ENCODE measurements around the gene DVL1. TPM values are rescaled to one million over a fixed set of nuclear protein-coding genes. Genes with fewer than 3 reads are reported as not detected.
A peak's percentile ranks its signal among the peaks of the same experiment; 100 is the strongest.

DVL1 gene
- total and polyA plus RNA-seq, 2 of the 13 experiments (the other 11 are each of a cell fraction or from before 2014, with no cell fraction given): 30.8 to 60.4 TPM

- peak; percentile 32 for TF ChIP-seq UBTF (CRISPR knock-in tag; IDR thresholded peaks at IDR 0.05)
- TF ChIP-seq, protein P1, sequence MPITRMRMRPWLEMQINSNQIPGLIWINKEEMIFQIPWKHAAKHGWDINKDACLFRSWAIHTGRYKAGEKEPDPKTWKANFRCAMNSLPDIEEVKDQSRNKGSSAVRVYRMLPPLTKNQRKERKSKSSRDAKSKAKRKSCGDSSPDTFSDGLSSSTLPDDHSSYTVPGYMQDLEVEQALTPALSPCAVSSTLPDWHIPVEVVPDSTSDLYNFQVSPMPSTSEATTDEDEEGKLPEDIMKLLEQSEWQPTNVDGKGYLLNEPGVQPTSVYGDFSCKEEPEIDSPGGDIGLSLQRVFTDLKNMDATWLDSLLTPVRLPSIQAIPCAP (CRISPR knock-in tag; IDR thresholded peaks at IDR 0.05; ENCODE audit: low read depth): no peak
- peak; percentile 58; the same call in 1 of the 2 replicates for TF ChIP-seq ZNF724P (CRISPR knock-in tag; IDR thresholded peaks at IDR 0.05; ENCODE audit: borderline replicate concordance)
- TF ChIP-seq AHR (CRISPR knock-in tag; IDR thresholded peaks at IDR 0.05): no peak; the same call in 1 of the 2 replicates
- TF ChIP-seq, protein P2, sequence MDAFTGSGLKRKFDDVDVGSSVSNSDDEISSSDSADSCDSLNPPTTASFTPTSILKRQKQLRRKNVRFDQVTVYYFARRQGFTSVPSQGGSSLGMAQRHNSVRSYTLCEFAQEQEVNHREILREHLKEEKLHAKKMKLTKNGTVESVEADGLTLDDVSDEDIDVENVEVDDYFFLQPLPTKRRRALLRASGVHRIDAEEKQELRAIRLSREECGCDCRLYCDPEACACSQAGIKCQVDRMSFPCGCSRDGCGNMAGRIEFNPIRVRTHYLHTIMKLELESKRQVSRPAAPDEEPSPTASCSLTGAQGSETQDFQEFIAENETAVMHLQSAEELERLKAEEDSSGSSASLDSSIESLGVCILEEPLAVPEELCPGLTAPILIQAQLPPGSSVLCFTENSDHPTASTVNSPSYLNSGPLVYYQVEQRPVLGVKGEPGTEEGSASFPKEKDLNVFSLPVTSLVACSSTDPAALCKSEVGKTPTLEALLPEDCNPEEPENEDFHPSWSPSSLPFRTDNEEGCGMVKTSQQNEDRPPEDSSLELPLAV (CRISPR knock-in tag; conservative IDR thresholded peaks at IDR 0.05; ENCODE audit: low read depth): 0 out of 2 replicates have a peak, but pooled peaks have one; percentile 17
- TF ChIP-seq, protein P3, sequence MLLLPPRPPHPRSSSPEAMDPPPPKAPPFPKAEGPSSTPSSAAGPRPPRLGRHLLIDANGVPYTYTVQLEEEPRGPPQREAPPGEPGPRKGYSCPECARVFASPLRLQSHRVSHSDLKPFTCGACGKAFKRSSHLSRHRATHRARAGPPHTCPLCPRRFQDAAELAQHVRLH (CRISPR knock-in tag; IDR thresholded peaks at IDR 0.05; ENCODE audit: borderline replicate concordance, low read depth): 0 out of 2 replicates have a peak, but pooled peaks have one; percentile 23
- no peak for TF ChIP-seq XBP1 (CRISPR knock-in tag; IDR thresholded peaks at IDR 0.05)
- no peak for TF ChIP-seq LBX2 (CRISPR knock-in tag; IDR thresholded peaks at IDR 0.05; ENCODE audit: borderline replicate concordance)
- peak; percentile 64 for TF ChIP-seq SP4 (CRISPR knock-in tag; IDR thresholded peaks at IDR 0.05)
- TF ChIP-seq DDIT3 (CRISPR knock-in tag; IDR thresholded peaks at IDR 0.05): no peak
- TF ChIP-seq GTF3A (CRISPR knock-in tag; conservative IDR thresholded peaks at IDR 0.05): no peak
- peak; percentile 61; the same call in 1 of the 2 replicates for TF ChIP-seq MEIS1 (CRISPR knock-in tag; IDR thresholded peaks at IDR 0.05; ENCODE audit: borderline replicate concordance)
- TF ChIP-seq ZNF263 (CRISPR knock-in tag; IDR thresholded peaks at IDR 0.05): peak; percentile 44; the same call in 1 of the 2 replicates
- no peak for TF ChIP-seq NFYC (CRISPR knock-in tag; IDR thresholded peaks at IDR 0.05)
- TF ChIP-seq MED8 (CRISPR knock-in tag; IDR thresholded peaks at IDR 0.05; ENCODE audit: insufficient replicate concordance): peak; percentile 6
- TF ChIP-seq ZNF264 (CRISPR knock-in tag; IDR thresholded peaks at IDR 0.05): peak; percentile 54; the same call in 1 of the 2 replicates
- TF ChIP-seq, protein P4, sequence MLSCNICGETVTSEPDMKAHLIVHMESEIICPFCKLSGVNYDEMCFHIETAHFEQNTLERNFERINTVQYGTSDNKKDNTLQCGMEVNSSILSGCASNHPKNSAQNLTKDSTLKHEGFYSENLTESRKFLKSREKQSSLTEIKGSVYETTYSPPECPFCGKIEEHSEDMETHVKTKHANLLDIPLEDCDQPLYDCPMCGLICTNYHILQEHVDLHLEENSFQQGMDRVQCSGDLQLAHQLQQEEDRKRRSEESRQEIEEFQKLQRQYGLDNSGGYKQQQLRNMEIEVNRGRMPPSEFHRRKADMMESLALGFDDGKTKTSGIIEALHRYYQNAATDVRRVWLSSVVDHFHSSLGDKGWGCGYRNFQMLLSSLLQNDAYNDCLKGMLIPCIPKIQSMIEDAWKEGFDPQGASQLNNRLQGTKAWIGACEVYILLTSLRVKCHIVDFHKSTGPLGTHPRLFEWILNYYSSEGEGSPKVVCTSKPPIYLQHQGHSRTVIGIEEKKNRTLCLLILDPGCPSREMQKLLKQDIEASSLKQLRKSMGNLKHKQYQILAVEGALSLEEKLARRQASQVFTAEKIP (CRISPR knock-in tag; IDR thresholded peaks at IDR 0.05; ENCODE audit: borderline replicate concordance): no peak
- TF ChIP-seq ARID2 (CRISPR knock-in tag; IDR thresholded peaks at IDR 0.05; ENCODE audit: borderline replicate concordance): no peak
- peak; percentile 65; the same call in 1 of the 2 replicates for TF ChIP-seq SAFB2 (CRISPR knock-in tag; IDR thresholded peaks at IDR 0.05; ENCODE audit: borderline replicate concordance, low read depth)
- no peak; the same call in 1 of the 2 replicates for TF ChIP-seq ZNF746 (CRISPR knock-in tag; IDR thresholded peaks at IDR 0.05)
- peak; percentile 70 for TF ChIP-seq HDAC1 (CRISPR knock-in tag; IDR thresholded peaks at IDR 0.05)
Measured at GRCh38 chr1:1307923-1308755, 41.1 kb downstream of the DVL1 start, which contains the start of the genes ACAP3 and PUSL1 (continued).

Measured in HepG2 (cell line).